ENCODE results near the gene PHYKPL.
"Not testable (repeated sequence)": the region's sequence is repeated elsewhere in the genome, so short reads cannot be mapped to it uniquely, and the experiment has no call there.

PHYKPL gene

GRCh38 chr5:178265746-178266145 lies 33.1 kb upstream of the PHYKPL start:
- no peak for DNase-seq (ENCODE audit: low read depth, low spot score)

DNA sequence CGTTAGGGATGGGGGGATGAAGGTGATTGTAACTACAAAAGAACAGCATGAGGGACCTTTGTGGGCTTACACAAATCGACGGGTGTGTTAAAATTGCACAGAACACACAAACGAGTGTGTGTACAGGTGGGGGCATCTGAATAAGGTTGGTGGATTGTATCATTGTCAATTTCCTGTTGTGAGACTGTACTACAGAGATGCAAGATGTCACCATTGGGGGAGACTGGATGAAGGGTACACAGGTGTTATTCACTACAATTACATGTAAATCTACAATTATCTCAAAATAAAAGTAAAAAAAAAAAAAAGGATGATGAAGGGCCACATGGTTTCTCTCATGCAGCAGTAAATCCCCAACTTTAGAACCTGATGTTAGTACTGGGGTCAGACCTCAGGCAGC lies 31.4 kb upstream of the PHYKPL start:
- DNase-seq (ENCODE audit: low read depth, low spot score): no peak

GRCh38 chr5:178261666-178262600 lies 29.3 kb upstream of the PHYKPL start:
- no peak for DNase-seq (ENCODE audit: low read depth, low spot score)

GRCh38 chr5:178259623-178260536 lies 27.3 kb upstream of the PHYKPL start:
- DNase-seq (ENCODE audit: low read depth, low spot score): no peak

- DNase-seq (ENCODE audit: low read depth, low spot score): no peak
These were observed 25.0 kb upstream of the PHYKPL start for GRCh38 chr5:178257650-178258049.

- no peak for DNase-seq (ENCODE audit: low read depth, low spot score)
These were observed 24.1 kb upstream of the PHYKPL start for GRCh38 chr5:178256746-178257145.

GRCh38 chr5:178253632-178254031 lies 21.0 kb upstream of the PHYKPL start:
- not testable (repeated sequence) for DNase-seq (ENCODE audit: low read depth, low spot score)

DNA sequence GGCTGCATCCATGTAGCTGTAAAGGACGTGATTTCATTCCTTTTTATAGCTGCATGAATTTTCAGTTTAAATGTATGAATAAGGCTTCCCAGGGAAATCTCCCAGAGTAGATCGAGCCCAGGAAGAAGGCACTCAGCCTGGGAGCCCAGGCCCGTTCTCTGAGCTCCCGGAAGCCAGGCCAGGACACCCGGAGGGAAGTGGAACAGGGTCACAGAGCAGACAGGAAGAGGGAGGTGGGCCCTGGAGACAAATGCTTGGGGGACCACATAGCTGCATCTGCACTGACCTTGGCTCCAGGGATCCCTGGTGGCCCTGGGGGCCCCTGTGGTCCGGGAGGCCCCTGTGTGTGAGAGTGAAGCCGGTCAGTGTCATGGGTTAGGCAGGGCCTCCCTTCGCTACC lies 19.7 kb upstream of the PHYKPL start:
- DNase-seq (ENCODE audit: low read depth, low spot score): no peak

GRCh38 chr5:178250263-178250662 lies 17.7 kb upstream of the PHYKPL start:
- DNase-seq (ENCODE audit: low read depth, low spot score): no peak

DNA sequence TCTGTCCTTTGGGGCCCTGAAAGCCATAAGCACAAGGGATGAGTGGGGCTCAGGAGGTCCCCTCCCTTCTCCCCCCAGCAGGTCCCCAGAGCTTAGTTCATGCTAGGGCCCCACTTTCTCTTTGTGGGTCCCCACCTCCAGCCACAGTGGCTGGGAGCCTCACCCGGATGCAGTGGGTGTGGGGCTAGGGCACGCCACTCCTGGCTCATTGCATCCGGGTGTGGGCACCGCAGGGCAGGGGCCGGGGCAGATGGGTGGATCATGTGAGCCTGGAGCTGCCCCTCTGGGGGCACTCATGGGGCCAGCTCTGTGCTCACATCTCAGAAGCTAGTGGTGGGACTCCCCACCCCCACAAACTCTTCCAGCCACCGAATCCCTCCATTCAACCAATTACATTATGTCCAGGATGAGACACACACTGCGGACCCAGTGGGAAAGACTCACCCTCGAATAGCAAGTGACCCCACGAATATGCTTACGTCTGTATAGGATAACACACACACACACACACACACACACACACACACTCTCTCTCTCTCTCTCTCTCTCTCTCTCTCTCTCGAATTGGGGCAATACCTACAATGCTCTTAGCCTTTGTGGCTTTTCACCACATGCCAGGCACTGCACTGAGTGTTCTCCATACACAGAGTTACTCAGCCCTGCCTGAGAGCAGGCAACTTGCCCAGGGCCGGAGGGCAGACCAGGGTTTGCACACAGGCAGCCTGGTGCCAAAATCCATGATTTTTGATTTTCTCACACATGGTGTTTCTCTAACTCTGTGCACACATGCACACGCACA lies 16.8 kb upstream of the PHYKPL start:
- DNase-seq (ENCODE audit: low read depth, low spot score): no peak

- DNase-seq (ENCODE audit: low read depth, low spot score): no peak
These were observed 16.1 kb upstream of the PHYKPL start for GRCh38 chr5:178248750-178249149.

- no peak for DNase-seq (ENCODE audit: low read depth, low spot score)
These were observed 15.2 kb upstream of the PHYKPL start for GRCh38 chr5:178247481-178248456.

GRCh38 chr5:178246624-178247279 lies 14.2 kb upstream of the PHYKPL start:
- DNase-seq (ENCODE audit: low read depth, low spot score): no peak

GRCh38 chr5:178245389-178245788 lies 12.8 kb upstream of the PHYKPL start:
- no peak for DNase-seq (ENCODE audit: low read depth, low spot score)

GRCh38 chr5:178244576-178244975 lies 12.0 kb upstream of the PHYKPL start:
- no peak for DNase-seq (ENCODE audit: low read depth, low spot score)

- DNase-seq (ENCODE audit: low read depth, low spot score): no peak
These were observed 9.8 kb upstream of the PHYKPL start for GRCh38 chr5:178242416-178242815.

GRCh38 chr5:178241688-178242231 lies 9.2 kb upstream of the PHYKPL start:
- no peak for DNase-seq (ENCODE audit: low read depth, low spot score)

GRCh38 chr5:178241231-178241663 lies 8.6 kb upstream of the PHYKPL start:
- no peak for DNase-seq (ENCODE audit: low read depth, low spot score)

- DNase-seq (ENCODE audit: low read depth, low spot score): no peak
These were observed 8.2 kb upstream of the PHYKPL start for GRCh38 chr5:178240766-178241165.

DNA sequence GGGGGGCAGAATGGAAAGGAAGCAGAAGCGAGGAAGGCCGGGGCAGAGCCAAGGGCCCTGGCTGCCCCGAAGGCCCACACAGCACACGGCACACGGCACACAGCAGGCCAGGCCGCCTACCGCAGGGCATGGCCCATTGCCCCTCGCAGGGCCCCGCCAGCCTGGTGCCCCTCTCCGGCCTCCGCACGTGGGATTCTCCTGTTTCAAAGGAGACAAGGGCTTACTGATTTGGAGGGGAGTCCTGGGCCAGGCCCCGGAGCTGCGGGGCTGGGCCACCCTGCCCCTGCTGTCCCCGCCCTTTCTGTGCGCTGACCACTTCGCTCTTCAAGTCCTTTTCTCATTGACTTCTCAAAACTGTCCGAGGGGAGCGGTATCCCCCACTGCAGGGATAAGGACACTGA lies 7.7 kb upstream of the PHYKPL start:
- no peak for DNase-seq (ENCODE audit: low read depth, low spot score)

Measured in smooth muscle cell of the brain vasculature (primary cell).